Neural progenitor cell (in vitro differentiated cells): ENCODE results near the gene CNTNAP2. TPM values are rescaled to one million over a fixed set of nuclear protein-coding genes. Genes with fewer than 3 reads are reported as not detected.

Source experiments
- DNase-seq: peaks from one replicate; pipeline ENCODE4 v3.0.0-alpha.2; 2016; ENCODE audit warnings: low spot score
- H2AFZ ChIP-seq: fragments of 200-600 bp; sonication (generic); replicated peaks from 2 replicates; pipeline ENCODE4 v1.6.1; 2016; ENCODE audit warnings: antibody characterized with exemption
- H3F3A ChIP-seq: fragments of 200-600 bp; sonication (generic); 2 replicates; pipeline ENCODE4 v1.6.1; 2016; ENCODE audit warnings: antibody characterized with exemption, low read depth
- H3K27ac ChIP-seq: fragments of 200-600 bp; sonication (generic); 2 replicates; pipeline ENCODE4 v1.5.1; 2016; ENCODE audit warnings: mild to moderate bottlenecking
- H3K27me3 ChIP-seq: fragments of 200-600 bp; sonication (generic); 2 replicates; pipeline ENCODE4 v1.6.1; 2016; ENCODE audit warnings: mild to moderate bottlenecking, moderate library complexity
- H3K36me3 ChIP-seq: fragments of 200-600 bp; sonication (generic); 2 replicates; pipeline ENCODE4 v1.5.1; 2016
- H3K4me1 ChIP-seq: fragments of 200-600 bp; sonication (generic); 2 replicates; pipeline ENCODE4 v1.6.1; 2016; ENCODE audit warnings: mixed run types
- H3K4me2 ChIP-seq: fragments of 200-600 bp; sonication (generic); 2 replicates; pipeline ENCODE4 v1.6.1; 2016
- H3K4me3 ChIP-seq: fragments of 200-600 bp; sonication (generic); 2 replicates; pipeline ENCODE4 v1.5.1; 2016
- H3K79me2 ChIP-seq: fragments of 200-600 bp; sonication (generic); 2 replicates; pipeline ENCODE4 v1.6.1; 2016; ENCODE audit warnings: low read depth
- H3K9ac ChIP-seq: fragments of 200-600 bp; sonication (generic); 2 replicates; pipeline ENCODE4 v1.6.1; 2016
- H3K9me3 ChIP-seq: fragments of 200-600 bp; sonication (generic); 2 replicates; pipeline ENCODE4 v1.5.1; 2016; ENCODE audit warnings: low read depth
- H4K20me1 ChIP-seq: fragments of 200-600 bp; sonication (generic); 2 replicates; pipeline ENCODE4 v1.6.1; 2016; ENCODE audit warnings: low read depth
- H3K27ac Mint-ChIP-seq: 3 replicates; pipeline ENCODE4 v1.8.0; 2021; ENCODE audit warnings: mixed read lengths
- H3K27me3 Mint-ChIP-seq: 2 replicates; pipeline ENCODE4 v1.8.0; 2022; ENCODE audit warnings: low read depth, mild to moderate bottlenecking, inconsistent platforms, moderate library complexity, mixed read lengths; ENCODE audit not compliant: insufficient read depth
- H3K36me3 Mint-ChIP-seq: 3 replicates; pipeline ENCODE4 v1.8.0; 2021; ENCODE audit warnings: mixed read lengths
- H3K4me1 Mint-ChIP-seq: 3 replicates; pipeline ENCODE4 v1.8.0; 2021; ENCODE audit warnings: mixed read lengths
- H3K4me3 Mint-ChIP-seq: 3 replicates; pipeline ENCODE4 v1.8.0; 2021; ENCODE audit warnings: mild to moderate bottlenecking, moderate library complexity, mixed read lengths
- H3K9me3 Mint-ChIP-seq: 3 replicates; pipeline ENCODE4 v1.8.0; 2020; ENCODE audit warnings: mixed read lengths
- CTCF ChIP-seq: fragments of 200-600 bp; sonication (generic); IDR thresholded peaks from 2 replicates; pipeline ENCODE4 v1.5.1; 2017; ENCODE audit warnings: antibody characterized with exemption, mild to moderate bottlenecking
- EZH2 ChIP-seq: fragments of 200-600 bp; sonication (generic); IDR thresholded peaks from 2 replicates; pipeline ENCODE4 v1.6.1; 2017; ENCODE audit warnings: antibody characterized with exemption, mild to moderate bottlenecking, moderate library complexity
- EZH2phosphoT487 ChIP-seq: fragments of 200-600 bp; sonication (generic); IDR thresholded peaks from 2 replicates; pipeline ENCODE4 v1.6.1; 2017; ENCODE audit warnings: antibody characterized with exemption
- total RNA-seq: library from RNA; depleted of rRNA; stranded (reverse); fragments of >200 nt; gene quantifications from 2 replicates; pipeline ENCODE4 v1.2.3, GENCODE V29; 2015; ENCODE audit warnings: low replicate concordance

CNTNAP2 gene
- total RNA-seq, 1 donor from 2014 or later: 126 TPM

DNA sequence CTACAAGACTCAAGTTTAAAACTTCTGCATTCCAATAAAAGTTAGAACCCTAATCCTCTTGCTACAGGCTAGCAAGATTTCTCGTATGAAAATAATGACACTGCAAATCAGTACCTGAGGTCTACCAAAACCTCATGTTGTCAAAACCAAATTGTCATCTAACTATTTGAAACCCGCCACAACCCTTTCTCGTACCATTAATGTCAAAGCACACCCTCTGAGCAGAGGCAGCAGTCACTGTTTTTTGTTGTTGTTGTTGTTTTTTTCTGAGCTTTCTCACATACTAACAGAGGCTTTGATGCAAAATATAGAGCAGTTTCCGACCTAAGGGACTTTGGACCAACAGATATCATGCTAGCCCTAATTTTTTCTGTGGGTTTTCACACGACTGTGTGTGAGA is 1910.1 kb downstream of the CNTNAP2 start:
- no peak for DNase-seq
- TF ChIP-seq CTCF (no peak), EZH2phosphoT487 (no peak), EZH2 (no peak)
- no peaks in the 10 kb centered on the region for H3K9me3 ChIP-seq
- Mint-ChIP-seq H3K36me3 (no peaks in the 10 kb centered on the region), H3K4me1 (peaks cover 4% of the 10 kb centered on the region), H3K27ac (no peak overlapping the region), H3K4me3 (no peak overlapping the region), H3K9me3 (no peaks in the 10 kb centered on the region), H3K27me3 (peaks cover 9% of the 10 kb centered on the region)
- peaks cover 16% of the 10 kb centered on the region for H3K27me3 ChIP-seq
- H3K9ac ChIP-seq: no peak overlapping the region
- H3K36me3 ChIP-seq: no peaks in the 10 kb centered on the region
- no peak overlapping the region for H3K4me2 ChIP-seq
- no peaks in the 10 kb centered on the region for H3K79me2 ChIP-seq
- H2AFZ ChIP-seq: peak overlapping the region; percentile 40
- no peak overlapping the region for H3K27ac ChIP-seq
- H3K4me3 ChIP-seq: no peak overlapping the region
- H3K4me1 ChIP-seq: peaks cover 14% of the 10 kb centered on the region
- no peaks in the 10 kb centered on the region for H3F3A ChIP-seq
- no peaks in the 10 kb centered on the region for H4K20me1 ChIP-seq

DNA sequence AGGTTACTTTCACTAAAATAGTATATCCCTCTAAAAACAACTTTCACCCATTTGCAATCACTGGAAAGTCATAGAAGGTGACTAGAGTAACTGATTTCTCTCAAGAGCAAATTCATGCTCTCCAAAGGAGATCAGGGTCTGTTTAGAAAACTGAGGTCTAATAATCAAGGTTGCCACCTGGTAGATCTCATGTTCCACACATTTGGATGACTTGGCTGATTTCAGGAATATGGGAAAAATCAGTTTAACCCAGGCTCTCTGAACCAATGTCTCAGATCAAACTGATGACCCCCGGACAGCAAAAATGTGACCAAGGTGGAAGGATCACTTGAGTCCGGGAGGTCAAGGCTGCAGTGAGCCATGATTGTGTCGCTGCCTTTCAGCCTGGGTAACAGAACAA is 1911.6 kb downstream of the CNTNAP2 start:
- Mint-ChIP-seq H3K27me3 (peaks cover 2% of the 10 kb centered on the region), H3K9me3 (peaks cover 2% of the 10 kb centered on the region), H3K36me3 (no peaks in the 10 kb centered on the region), H3K27ac (no peak overlapping the region), H3K4me1 (peaks cover 4% of the 10 kb centered on the region), H3K4me3 (no peak overlapping the region)
- no peak for TF ChIP-seq CTCF
- no peak for TF ChIP-seq EZH2phosphoT487
- TF ChIP-seq EZH2: no peak
- Histone ChIP-seq H3K9me3 (no peaks in the 10 kb centered on the region), H2AFZ (no peak overlapping the region), H3K27ac (no peak overlapping the region), H3K4me3 (no peak overlapping the region), H3K79me2 (no peaks in the 10 kb centered on the region), H3K9ac (no peak overlapping the region), H3K27me3 (peaks cover 30% of the 10 kb centered on the region), H3K4me1 (peaks cover 11% of the 10 kb centered on the region), H3K4me2 (no peak overlapping the region), H3K36me3 (no peaks in the 10 kb centered on the region), H3F3A (no peaks in the 10 kb centered on the region), H4K20me1 (no peaks in the 10 kb centered on the region)
- no peak for DNase-seq

DNA sequence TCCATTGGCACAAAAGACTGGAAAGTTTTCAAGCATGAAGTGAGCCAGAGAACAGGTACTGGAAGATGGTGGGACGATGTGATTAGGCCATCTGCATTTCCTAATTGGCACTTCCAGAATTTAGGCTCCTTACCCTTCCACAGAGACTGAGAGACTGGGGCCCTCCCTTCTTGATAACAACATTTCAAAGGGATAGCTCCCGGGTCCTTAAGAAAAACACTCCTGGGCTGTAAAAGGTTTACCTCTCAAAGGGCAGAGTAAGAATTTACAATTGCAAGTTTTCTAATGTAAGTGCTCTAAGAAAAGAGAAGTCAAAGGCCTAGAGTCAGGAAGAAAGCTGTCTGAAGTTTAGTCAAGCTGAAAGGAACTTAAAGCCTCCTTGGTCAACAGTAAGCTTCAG is 1914.4 kb downstream of the CNTNAP2 start:
- Histone ChIP-seq H3K9me3 (no peaks in the 10 kb centered on the region), H3K9ac (no peak overlapping the region), H3K79me2 (no peaks in the 10 kb centered on the region), H4K20me1 (no peaks in the 10 kb centered on the region), H3F3A (no peaks in the 10 kb centered on the region), H3K27me3 (peaks cover 42% of the 10 kb centered on the region), H3K4me3 (no peak overlapping the region), H3K27ac (no peak overlapping the region), H3K4me1 (peaks cover 11% of the 10 kb centered on the region), H3K4me2 (no peak overlapping the region), H3K36me3 (no peaks in the 10 kb centered on the region), H2AFZ (peak overlapping the region; percentile 11)
- H3K27me3 Mint-ChIP-seq: peaks cover 2% of the 10 kb centered on the region
- peaks cover 2% of the 10 kb centered on the region for H3K9me3 Mint-ChIP-seq
- H3K4me3 Mint-ChIP-seq: no peak overlapping the region
- no peaks in the 10 kb centered on the region for H3K36me3 Mint-ChIP-seq
- H3K27ac Mint-ChIP-seq: no peak overlapping the region
- peak; percentile 2 for DNase-seq
- no peak for TF ChIP-seq EZH2phosphoT487
- peaks cover 4% of the 10 kb centered on the region for H3K4me1 Mint-ChIP-seq

- H3K9me3 Mint-ChIP-seq: peaks cover 2% of the 10 kb centered on the region
- Histone ChIP-seq H3K27ac (no peak overlapping the region), H2AFZ (no peak overlapping the region), H3F3A (no peaks in the 10 kb centered on the region), H3K79me2 (no peaks in the 10 kb centered on the region), H3K36me3 (no peaks in the 10 kb centered on the region), H3K27me3 (peaks cover 42% of the 10 kb centered on the region), H3K9ac (no peak overlapping the region), H4K20me1 (no peaks in the 10 kb centered on the region), H3K4me1 (peaks cover 11% of the 10 kb centered on the region), H3K4me3 (no peak overlapping the region), H3K4me2 (no peak overlapping the region), H3K9me3 (no peaks in the 10 kb centered on the region)
- H3K36me3 Mint-ChIP-seq: no peaks in the 10 kb centered on the region
- TF ChIP-seq CTCF (no peak), EZH2 (no peak), EZH2phosphoT487 (no peak)
- no peak overlapping the region for H3K4me3 Mint-ChIP-seq
- DNase-seq: no peak
- peaks cover 2% of the 10 kb centered on the region for H3K27me3 Mint-ChIP-seq
- H3K4me1 Mint-ChIP-seq: peaks cover under 1% of the 10 kb centered on the region
- H3K27ac Mint-ChIP-seq: no peak overlapping the region
Measured at GRCh38 chr7:148031811-148032210, 1915.2 kb downstream of the CNTNAP2 start.
